DND-41 (cell line): ENCODE measurements around the gene PRRC2B.

ENCODE experiments used
- ATAC-seq: fragments of 200-7000 bp; cut with Tn5 transposase; 3 replicates; pipeline ENCODE4 v1.9.1; 2021; ENCODE audit warnings: low read depth; ENCODE audit not compliant: insufficient read depth
- DNase-seq: peaks from one replicate; pipeline ENCODE4 v3.0.0-alpha.2; 2020
- H2AFZ ChIP-seq: 2 replicates; pipeline ENCODE4 v1.6.0; 2012; ENCODE audit warnings: low read depth, low read length
- H3K27ac ChIP-seq: 2 replicates; pipeline ENCODE4 v1.5.1; 2012; ENCODE audit warnings: low read length, inconsistent platforms
- H3K27me3 ChIP-seq: fragments of 200-600 bp; sonication (generic); 2 replicates; pipeline ENCODE4 v1.6.0; 2012; ENCODE audit warnings: low read length, mild to moderate bottlenecking, inconsistent platforms; ENCODE audit not compliant: insufficient read depth, poor library complexity
- H3K36me3 ChIP-seq: 2 replicates; pipeline ENCODE4 v1.5.1; 2012; ENCODE audit warnings: low read length, inconsistent platforms; ENCODE audit not compliant: insufficient read depth
- H3K4me1 ChIP-seq: 2 replicates; pipeline ENCODE4 v1.5.1; 2012; ENCODE audit warnings: mild to moderate bottlenecking, low read length; ENCODE audit not compliant: insufficient read depth
- H3K4me2 ChIP-seq: 2 replicates; pipeline ENCODE4 v1.6.0; 2012; ENCODE audit warnings: mild to moderate bottlenecking, moderate library complexity, low read length, inconsistent platforms; ENCODE audit not compliant: insufficient read depth
- H3K4me3 ChIP-seq, 2 experiments: fragments of 200-600 bp in 1 of 2; shearing (Covaris generic) in 1 of 2; 2 replicates each; pipeline ENCODE4 v1.5.1; 2012 to 2016; ENCODE audit warnings: inconsistent platforms in 2 of 2, low read length in 2 of 2, mild to moderate bottlenecking in 2 of 2, low read depth in 1 of 2, moderate library complexity in 1 of 2
- H3K79me2 ChIP-seq: 2 replicates; pipeline ENCODE4 v1.6.0; 2012; ENCODE audit warnings: low read length, inconsistent platforms; ENCODE audit not compliant: insufficient read depth
- H3K9ac ChIP-seq: 2 replicates; pipeline ENCODE4 v1.6.0; 2012; ENCODE audit warnings: low read depth, mild to moderate bottlenecking, inconsistent platforms, low read length, moderate library complexity
- H3K9me3 ChIP-seq: 2 replicates; pipeline ENCODE4 v1.5.1; 2012; ENCODE audit warnings: low read length, moderate library complexity, mild to moderate bottlenecking, inconsistent platforms; ENCODE audit not compliant: insufficient read depth, severe bottlenecking
- H4K20me1 ChIP-seq: 2 replicates; pipeline ENCODE4 v1.6.0; 2012; ENCODE audit warnings: low read length; ENCODE audit not compliant: insufficient read depth
- CTCF ChIP-seq: IDR thresholded peaks from 2 replicates; pipeline ENCODE4 v1.5.1; 2012; ENCODE audit warnings: borderline replicate concordance, low read length, moderate library complexity, mild to moderate bottlenecking; ENCODE audit not compliant: poor library complexity, severe bottlenecking; ENCODE audit errors: extremely low read depth
- EZH2 ChIP-seq: IDR thresholded peaks from 3 replicates; pipeline ENCODE4 v1.6.1; 2012; ENCODE audit warnings: borderline replicate concordance, low read depth, mild to moderate bottlenecking, moderate library complexity, low read length, inconsistent platforms; ENCODE audit not compliant: severe bottlenecking

PRRC2B gene

GRCh38 chr9:131516930-131517329, 123.0 kb downstream of the PRRC2B start:
- Histone ChIP-seq H3K9ac (no peak overlapping the region), H3K4me1 (no peaks in the 10 kb centered on the region), H3K4me2 (no peak overlapping the region), H2AFZ (no peak overlapping the region), H3K27ac (no peak overlapping the region), H3K4me3 (no peak overlapping the region), H3K27me3 (no peaks in the 10 kb centered on the region), H3K36me3 (peaks cover 82% of the 10 kb centered on the region), H4K20me1 (no peaks in the 10 kb centered on the region), H3K9me3 (no peaks in the 10 kb centered on the region), H3K79me2 (no peaks in the 10 kb centered on the region)
- TF ChIP-seq CTCF (no peak), EZH2 (no peak)
- DNase-seq (no peak), ATAC-seq (no peak)

GRCh38 chr9:131517761-131518190, 123.9 kb downstream of the PRRC2B start:
- no peak overlapping the region for H3K27ac ChIP-seq
- no peaks in the 10 kb centered on the region for H3K9me3 ChIP-seq
- no peaks in the 10 kb centered on the region for H3K79me2 ChIP-seq
- no peak for DNase-seq
- no peaks in the 10 kb centered on the region for H3K4me1 ChIP-seq
- no peak overlapping the region for H3K9ac ChIP-seq
- no peak overlapping the region for H3K4me3 ChIP-seq
- no peaks in the 10 kb centered on the region for H4K20me1 ChIP-seq
- H2AFZ ChIP-seq = no peak overlapping the region
- no peaks in the 10 kb centered on the region for H3K27me3 ChIP-seq
- no peak overlapping the region for H3K4me2 ChIP-seq
- H3K36me3 ChIP-seq = peaks cover 83% of the 10 kb centered on the region
- TF ChIP-seq CTCF (no peak), EZH2 (no peak)
- ATAC-seq = no peak

GRCh38 chr9:131518553-131518952, 124.7 kb downstream of the PRRC2B start:
- ATAC-seq = no peak
- H3K9me3 ChIP-seq = no peaks in the 10 kb centered on the region
- peaks cover 82% of the 10 kb centered on the region for H3K36me3 ChIP-seq
- H3K27ac ChIP-seq = no peak overlapping the region
- no peak overlapping the region for H2AFZ ChIP-seq
- TF ChIP-seq CTCF (no peak), EZH2 (no peak)
- H3K4me2 ChIP-seq = no peak overlapping the region
- no peak for DNase-seq
- no peaks in the 10 kb centered on the region for H3K79me2 ChIP-seq
- 0 out of 2 replicates have a peak, but pooled peaks cover 2% of the 10 kb centered on the region for H4K20me1 ChIP-seq
- H3K4me3 ChIP-seq = no peak overlapping the region
- no peaks in the 10 kb centered on the region for H3K4me1 ChIP-seq
- no peaks in the 10 kb centered on the region for H3K27me3 ChIP-seq
- no peak overlapping the region for H3K9ac ChIP-seq

DNA sequence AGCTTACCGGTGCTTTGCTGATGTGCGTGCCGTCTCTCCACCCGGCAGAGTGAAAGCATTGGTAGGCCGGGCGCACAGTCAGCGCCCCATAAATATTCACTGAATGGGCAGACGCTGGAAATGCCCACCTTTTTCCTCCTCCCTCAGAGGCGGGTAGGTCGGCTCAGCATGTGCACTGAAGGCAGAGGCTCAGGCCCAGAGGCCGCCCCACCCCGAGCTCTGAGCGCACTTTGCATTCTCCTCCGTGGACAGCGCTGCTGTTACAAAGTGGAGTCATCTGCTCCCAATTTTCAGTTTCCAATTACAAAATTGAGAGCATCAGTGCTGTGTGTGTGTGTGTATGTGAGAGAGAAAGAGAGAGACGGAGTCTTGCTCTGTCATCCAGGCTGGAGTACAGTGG, 126.6 kb downstream of the PRRC2B start:
- Histone ChIP-seq H3K9ac (no peak overlapping the region), H3K79me2 (no peaks in the 10 kb centered on the region), H4K20me1 (0 out of 2 replicates have a peak, but pooled peaks cover 2% of the 10 kb centered on the region), H3K4me1 (no peaks in the 10 kb centered on the region), H3K4me3 (no peak overlapping the region), H3K27ac (no peak overlapping the region), H3K27me3 (no peaks in the 10 kb centered on the region), H3K36me3 (peaks cover 90% of the 10 kb centered on the region), H2AFZ (no peak overlapping the region), H3K4me2 (no peak overlapping the region), H3K9me3 (no peaks in the 10 kb centered on the region)
- ATAC-seq (no peak), DNase-seq (no peak)
- TF ChIP-seq EZH2 (no peak), CTCF (no peak)
